Gastrocnemius medialis (tissue), 4 donors: Measurements from ENCODE around the gene USP2.

ENCODE experiments used
- CTCF ChIP-seq, 5 experiments: fragments of 450-650 bp in 3 of 5; fragments of 200-600 bp in 2 of 5; sonication (generic) in 2 of 5; IDR thresholded peaks in 4 of 5; conservative IDR thresholded peaks in 1 of 5; 1 replicate in 4 of 5; 2 replicates in 1 of 5; pipeline ENCODE4 v1.5.1; 2016 to 2019; ENCODE audit warnings: antibody characterized with exemption in 5 of 5, mild to moderate bottlenecking in 3 of 5, moderate library complexity in 3 of 5
- POLR2A ChIP-seq, 2 donors: fragments of 450-650 bp; IDR thresholded peaks; one replicate each; pipeline ENCODE4 v1.6.1; 2017; ENCODE audit warnings: antibody characterized with exemption in 2 of 2, mild to moderate bottlenecking in 2 of 2, moderate library complexity in 2 of 2

- TF ChIP-seq CTCF (IDR thresholded peaks at IDR 0.05 in 4 of 5, conservative IDR thresholded peaks at IDR 0.05 in 1 of 5) (no peak), POLR2A (IDR thresholded peaks at IDR 0.05) (no peak)
Observed at GRCh38 chr11:119361941-119362725, 19.4 kb downstream of the USP2 start.
